Caco-2 (cell line): Measurements from ENCODE around the gene TOMM7. TPM values are rescaled to one million over a fixed set of nuclear protein-coding genes. Genes with fewer than 3 reads are reported as not detected.
"Not testable (repeated sequence)": the region's sequence is repeated elsewhere in the genome, so short reads cannot be mapped to it uniquely, and the experiment has no call there.

Source experiments
- BruUV-seq: library from RNA; stranded (reverse); fragments of 400-500 nt; replicated peaks from 2 replicates; lab custom pipeline; 2021; lab: Mats Ljungman, UMichigan
- CTCF ChIA-PET: fragments of 300-600 bp; sonication (Branson Sonifier 250); formaldehyde crosslinking; loops from one replicate; lab custom pipeline; 2022; ENCODE audit warnings: antibody characterized with exemption; lab: Charles Lee
- POLR2A ChIA-PET: fragments of 300-600 bp; sonication (Branson Sonifier 250); formaldehyde crosslinking; loops from one replicate; lab custom pipeline; 2022; ENCODE audit warnings: antibody characterized with exemption; lab: Charles Lee
- DNase-seq, 2 experiments: peaks; one replicate each; pipeline versions ENCODE4 v3.0.0 to v3.0.0-alpha.2; 2020 to 2022
- H3K27me3 ChIP-seq: replicated peaks from 2 replicates; pipeline ENCODE4 v1.6.0; 2011; ENCODE audit warnings: low read length; ENCODE audit not compliant: control insufficient read depth, insufficient read depth
- H3K36me3 ChIP-seq: 2 replicates; pipeline ENCODE4 v1.5.1; 2011; ENCODE audit warnings: low read length; ENCODE audit not compliant: control insufficient read depth, insufficient read depth
- H3K4me1 ChIP-seq: fragments of 250-450 bp; sonication (Bioruptor Pico); 2 replicates; pipeline ENCODE4 v1.5.1; 2020; ENCODE audit warnings: mild to moderate bottlenecking
- H3K4me3 ChIP-seq: 2 replicates; pipeline ENCODE4 v1.5.1; 2011; ENCODE audit warnings: low read depth, mild to moderate bottlenecking, control low read depth, low read length
- H3K9me3 ChIP-seq: fragments of 250-450 bp; sonication (Bioruptor Pico); 2 replicates; pipeline ENCODE4 v1.5.1; 2020; ENCODE audit warnings: mild to moderate bottlenecking, moderate library complexity
- H3K27ac Mint-ChIP-seq: one replicate; pipeline ENCODE4 v1.8.0; 2022; ENCODE audit warnings: mixed read lengths; ENCODE audit not compliant: unreplicated experiment
- H3K27me3 Mint-ChIP-seq: one replicate; pipeline ENCODE4 v1.8.0; 2022; ENCODE audit warnings: mixed read lengths; ENCODE audit not compliant: insufficient read depth, unreplicated experiment
- H3K36me3 Mint-ChIP-seq: one replicate; pipeline ENCODE4 v1.8.0; 2022; ENCODE audit warnings: mild to moderate bottlenecking, mixed read lengths; ENCODE audit not compliant: insufficient read depth, unreplicated experiment
- H3K4me1 Mint-ChIP-seq: one replicate; pipeline ENCODE4 v1.8.0; 2022; ENCODE audit warnings: low read depth, mixed read lengths; ENCODE audit not compliant: unreplicated experiment
- H3K4me3 Mint-ChIP-seq: one replicate; pipeline ENCODE4 v1.8.0; 2022; ENCODE audit warnings: mild to moderate bottlenecking, moderate library complexity, mixed read lengths; ENCODE audit not compliant: unreplicated experiment
- H3K9me3 Mint-ChIP-seq: one replicate; pipeline ENCODE4 v1.8.0; 2022; ENCODE audit warnings: mixed read lengths; ENCODE audit not compliant: unreplicated experiment
- intact Hi-C: fragments of 100-400 bp; cut with micrococcal nuclease; formaldehyde crosslinking; loops from one replicate; pipeline ENCODE4 v1.10.0; 2022; ENCODE audit not compliant: unreplicated experiment
- total RNA-seq: library from RNA; stranded (reverse); gene quantifications from 2 replicates; pipeline ENCODE4 v1.2.3, GENCODE V29; 2022
- TF ChIP-seq, protein P1 (sequence below), 2 experiments: fragments of 200-600 bp in 1 of 2; IDR thresholded peaks; 1 replicate in 1 of 2; 2 replicates in 1 of 2; pipeline versions ENCODE4 v1.5.1 to v1.8.0; 2011 to 2022; ENCODE audit warnings: antibody characterized with exemption in 1 of 2, control low read depth in 1 of 2, inconsistent platforms in 1 of 2, low read depth in 1 of 2, low read length in 1 of 2, mild to moderate bottlenecking in 1 of 2, moderate library complexity in 1 of 2; ENCODE audit not compliant: insufficient read depth in 1 of 2, severe bottlenecking in 1 of 2, unreplicated experiment in 1 of 2

Gene TOMM7
- total RNA-seq, 1 experiment from 2014 or later, result 220 TPM

DNA sequence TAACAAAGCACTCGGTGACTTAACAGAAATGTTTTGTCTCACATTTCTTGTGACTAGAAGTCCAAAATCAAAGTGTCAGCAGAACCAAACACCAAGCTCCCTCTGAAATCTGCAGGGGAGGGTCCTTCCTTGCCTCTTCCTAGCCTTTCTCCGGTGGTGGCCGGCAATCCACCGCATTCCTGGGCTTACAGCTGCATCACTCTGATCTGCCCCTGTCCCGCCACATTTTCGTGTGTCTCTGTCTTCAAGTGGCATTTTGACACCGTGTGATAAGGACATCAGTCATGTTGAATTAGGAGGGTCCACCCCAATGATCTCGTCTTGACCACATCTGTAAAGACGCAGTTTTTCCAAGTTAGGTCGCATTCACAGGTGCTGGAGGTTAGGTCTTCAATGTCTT, 30.5 kb upstream of the TOMM7 start:
- no peak overlapping the region for H3K4me3 ChIP-seq
- no TSS peak for BruUV-seq

DNA sequence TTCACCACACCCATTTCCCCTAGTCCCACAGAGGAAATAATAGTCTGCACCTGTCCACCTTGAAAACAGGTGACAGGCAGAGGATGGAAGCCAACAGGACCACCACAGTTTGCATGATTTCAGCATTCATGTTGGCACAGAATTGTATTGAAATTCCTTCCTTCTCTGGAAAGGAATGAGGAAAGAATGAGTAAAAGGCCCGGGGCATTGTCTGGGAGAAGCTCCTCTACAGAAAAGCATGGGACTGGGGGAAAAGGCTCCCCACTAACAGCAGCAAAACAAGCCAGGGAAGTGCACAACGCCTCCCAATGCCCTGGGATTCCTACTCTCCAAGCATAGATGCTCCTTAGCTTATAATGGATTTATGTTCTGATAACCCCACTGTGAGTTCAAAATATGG, 28.5 kb upstream of the TOMM7 start:
- Histone ChIP-seq H3K36me3 (no peaks in the 10 kb centered on the region), H3K4me1 (peaks cover 22% of the 10 kb centered on the region), H3K9me3 (no peaks in the 10 kb centered on the region), H3K27me3 (no peaks in the 10 kb centered on the region), H3K4me3 (no peak overlapping the region)
- ChIA-PET POLR2A (no interaction called here), CTCF (no interaction called here)
- no peaks in the 10 kb centered on the region for H3K9me3 Mint-ChIP-seq
- no peaks in the 10 kb centered on the region for H3K27me3 Mint-ChIP-seq
- no peak overlapping the region for H3K4me3 Mint-ChIP-seq
- TF ChIP-seq, protein P1, sequence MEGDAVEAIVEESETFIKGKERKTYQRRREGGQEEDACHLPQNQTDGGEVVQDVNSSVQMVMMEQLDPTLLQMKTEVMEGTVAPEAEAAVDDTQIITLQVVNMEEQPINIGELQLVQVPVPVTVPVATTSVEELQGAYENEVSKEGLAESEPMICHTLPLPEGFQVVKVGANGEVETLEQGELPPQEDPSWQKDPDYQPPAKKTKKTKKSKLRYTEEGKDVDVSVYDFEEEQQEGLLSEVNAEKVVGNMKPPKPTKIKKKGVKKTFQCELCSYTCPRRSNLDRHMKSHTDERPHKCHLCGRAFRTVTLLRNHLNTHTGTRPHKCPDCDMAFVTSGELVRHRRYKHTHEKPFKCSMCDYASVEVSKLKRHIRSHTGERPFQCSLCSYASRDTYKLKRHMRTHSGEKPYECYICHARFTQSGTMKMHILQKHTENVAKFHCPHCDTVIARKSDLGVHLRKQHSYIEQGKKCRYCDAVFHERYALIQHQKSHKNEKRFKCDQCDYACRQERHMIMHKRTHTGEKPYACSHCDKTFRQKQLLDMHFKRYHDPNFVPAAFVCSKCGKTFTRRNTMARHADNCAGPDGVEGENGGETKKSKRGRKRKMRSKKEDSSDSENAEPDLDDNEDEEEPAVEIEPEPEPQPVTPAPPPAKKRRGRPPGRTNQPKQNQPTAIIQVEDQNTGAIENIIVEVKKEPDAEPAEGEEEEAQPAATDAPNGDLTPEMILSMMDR (IDR thresholded peaks at IDR 0.05; ENCODE audit: insufficient read depth in 1 of 2, low read depth in 1 of 2, low read length in 1 of 2, severe bottlenecking in 1 of 2, unreplicated experiment in 1 of 2), result no peak
- H3K36me3 Mint-ChIP-seq, result peaks cover 22% of the 10 kb centered on the region
- no peak for DNase-seq
- intact Hi-C loops, result loop anchor here (5.0 kb wide), 2 partner anchors 64 to 124 kb away; partner anchors contain the start of gene IL6
- no TSS peak for BruUV-seq
- no peak overlapping the region for H3K27ac Mint-ChIP-seq
- H3K4me1 Mint-ChIP-seq, result peaks cover 21% of the 10 kb centered on the region

More for the DNA sequence above, 30.5 kb upstream of the TOMM7 start:
- DNase-seq, result no peak
- ChIA-PET CTCF (no interaction called here), POLR2A (no interaction called here)
- Mint-ChIP-seq H3K27ac (no peak overlapping the region), H3K9me3 (no peaks in the 10 kb centered on the region), H3K4me1 (peaks cover 21% of the 10 kb centered on the region), H3K4me3 (no peak overlapping the region), H3K36me3 (peaks cover 42% of the 10 kb centered on the region), H3K27me3 (no peaks in the 10 kb centered on the region)
- H3K4me1 ChIP-seq, result peaks cover 22% of the 10 kb centered on the region
- intact Hi-C loops, result loop anchor here (5.0 kb wide), 2 partner anchors 66 to 126 kb away; partner anchors contain the start of gene IL6
- H3K27me3 ChIP-seq, result no peaks in the 10 kb centered on the region
- no peaks in the 10 kb centered on the region for H3K36me3 ChIP-seq
- TF ChIP-seq, protein P1 (IDR thresholded peaks at IDR 0.05; ENCODE audit: insufficient read depth in 1 of 2, low read depth in 1 of 2, low read length in 1 of 2, severe bottlenecking in 1 of 2, unreplicated experiment in 1 of 2), result no peak
- H3K9me3 ChIP-seq, result no peaks in the 10 kb centered on the region

DNA sequence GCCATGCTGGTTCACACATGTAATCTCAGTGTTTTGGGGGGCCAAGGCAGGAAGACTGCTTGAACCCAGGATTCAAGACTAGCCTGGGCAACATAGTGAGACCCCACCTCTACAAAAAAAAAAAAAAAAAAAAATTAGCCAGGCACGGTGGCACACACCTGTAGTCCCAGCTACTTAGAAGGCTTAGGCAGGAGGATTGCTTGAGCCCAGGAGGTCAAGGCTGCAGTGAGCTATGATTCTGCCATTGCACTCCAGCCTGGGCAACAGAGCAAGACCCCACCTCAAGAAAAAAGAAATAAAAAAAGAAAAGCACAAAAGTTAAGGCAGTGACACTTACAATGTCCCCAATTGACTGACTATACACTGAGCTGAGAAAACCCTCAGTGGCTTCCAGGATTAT, 27.7 kb upstream of the TOMM7 start:
- peaks cover 22% of the 10 kb centered on the region for H3K4me1 ChIP-seq
- DNase-seq, H3K27me3 Mint-ChIP-seq, H3K27me3 ChIP-seq, POLR2A ChIA-PET, CTCF ChIA-PET, H3K4me3 ChIP-seq, H3K36me3 ChIP-seq, H3K9me3 Mint-ChIP-seq, H3K27ac Mint-ChIP-seq, H3K4me3 Mint-ChIP-seq, H3K9me3 ChIP-seq, BruUV-seq: not testable (repeated sequence)
- intact Hi-C loops, result loop anchor here (5.0 kb wide), 2 partner anchors 63 to 123 kb away; partner anchors contain the start of gene IL6
- Mint-ChIP-seq H3K36me3 (peaks cover 16% of the 10 kb centered on the region), H3K4me1 (peaks cover 21% of the 10 kb centered on the region)
